ENCODE measurements around the gene TBX4. TPM values are rescaled to one million over a fixed set of nuclear protein-coding genes. Genes with fewer than 3 reads are reported as not detected.
A peak's percentile ranks its signal among the peaks of the same experiment; 100 is the strongest.

TBX4 gene
- total and polyA plus RNA-seq, 2 experiments from 2014 or later = 13.9 to 15.4 TPM

DNA sequence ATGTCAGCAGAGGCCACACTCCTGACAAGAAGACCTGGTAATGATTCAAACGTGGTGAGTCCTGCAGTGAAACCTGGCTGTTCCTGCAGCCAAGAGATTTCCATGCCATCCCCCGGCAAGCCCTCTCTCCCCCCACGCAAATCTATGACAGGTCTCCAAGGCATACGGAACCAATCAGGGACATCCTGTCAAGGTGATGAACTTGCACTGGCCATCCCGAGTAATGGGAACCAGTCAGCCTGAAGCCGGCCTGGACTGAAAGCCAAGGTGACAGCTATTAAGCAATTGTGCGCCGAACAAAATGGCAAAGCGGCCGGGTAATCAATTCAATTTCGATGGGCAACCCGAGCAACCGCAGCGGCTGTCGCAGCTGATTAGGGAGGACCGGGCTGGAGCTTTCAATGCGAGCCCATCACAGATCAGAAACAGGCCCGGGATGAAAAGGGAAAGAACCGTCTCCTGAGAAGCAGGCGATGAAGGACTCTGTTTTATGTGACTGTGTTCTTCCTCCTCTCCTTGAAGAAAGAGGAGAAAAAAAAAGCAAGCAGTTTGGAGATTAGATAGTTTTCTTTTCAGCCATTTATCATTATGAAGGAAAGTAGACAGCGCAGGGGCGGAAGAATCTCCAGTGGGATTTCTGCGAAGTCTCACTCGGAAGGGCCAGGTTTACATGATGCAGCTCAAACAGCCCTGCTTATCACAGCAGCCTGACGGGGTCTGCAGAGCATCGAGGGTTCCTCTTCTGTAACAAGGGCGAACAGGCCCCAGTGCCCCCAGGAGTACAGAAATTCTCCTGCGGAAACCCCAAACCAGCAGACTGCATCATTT lies 35.2 kb downstream of the TBX4 start:
- H3K36me3 ChIP-seq (replicated peaks; ENCODE audit: insufficient read depth, low read depth) = no peaks in the 10 kb centered on the region
- peak overlapping the region; percentile 70 for H3K4me2 ChIP-seq
- no peak for DNase-seq (ENCODE audit: low spot score)
- WGBS (ENCODE audit: low lambda C conversion rate, missing lambda C conversion rate) = 48% methylated on average over 28 of the region's 28 CpGs
- H2AFZ ChIP-seq = no peak overlapping the region
- H3K79me2 ChIP-seq = no peaks in the 10 kb centered on the region
- no peak overlapping the region for H3K4me3 ChIP-seq
- peaks cover 52% of the 10 kb centered on the region for H3K4me1 ChIP-seq (ENCODE audit: insufficient read depth)
- peak overlapping the region; percentile 85 for H3K27ac ChIP-seq
- H3K9me3 ChIP-seq (ENCODE audit: low read depth) = no peaks in the 10 kb centered on the region
- H3K9me2 ChIP-seq (replicated peaks; ENCODE audit: insufficient read depth) = no peaks in the 10 kb centered on the region
- TF ChIP-seq EZH2 (IDR thresholded peaks at IDR 0.05; ENCODE audit: borderline replicate concordance) (no peak), EZH2phosphoT487 (IDR thresholded peaks at IDR 0.05; ENCODE audit: low read depth, severe bottlenecking, unreplicated experiment) (no peak)
- TF ChIP-seq, protein P1, sequence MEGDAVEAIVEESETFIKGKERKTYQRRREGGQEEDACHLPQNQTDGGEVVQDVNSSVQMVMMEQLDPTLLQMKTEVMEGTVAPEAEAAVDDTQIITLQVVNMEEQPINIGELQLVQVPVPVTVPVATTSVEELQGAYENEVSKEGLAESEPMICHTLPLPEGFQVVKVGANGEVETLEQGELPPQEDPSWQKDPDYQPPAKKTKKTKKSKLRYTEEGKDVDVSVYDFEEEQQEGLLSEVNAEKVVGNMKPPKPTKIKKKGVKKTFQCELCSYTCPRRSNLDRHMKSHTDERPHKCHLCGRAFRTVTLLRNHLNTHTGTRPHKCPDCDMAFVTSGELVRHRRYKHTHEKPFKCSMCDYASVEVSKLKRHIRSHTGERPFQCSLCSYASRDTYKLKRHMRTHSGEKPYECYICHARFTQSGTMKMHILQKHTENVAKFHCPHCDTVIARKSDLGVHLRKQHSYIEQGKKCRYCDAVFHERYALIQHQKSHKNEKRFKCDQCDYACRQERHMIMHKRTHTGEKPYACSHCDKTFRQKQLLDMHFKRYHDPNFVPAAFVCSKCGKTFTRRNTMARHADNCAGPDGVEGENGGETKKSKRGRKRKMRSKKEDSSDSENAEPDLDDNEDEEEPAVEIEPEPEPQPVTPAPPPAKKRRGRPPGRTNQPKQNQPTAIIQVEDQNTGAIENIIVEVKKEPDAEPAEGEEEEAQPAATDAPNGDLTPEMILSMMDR (IDR thresholded peaks at IDR 0.05; ENCODE audit: poor library complexity) = no peak
- no peaks in the 10 kb centered on the region for H4K20me1 ChIP-seq (ENCODE audit: insufficient read depth, poor library complexity, severe bottlenecking)
- no peaks in the 10 kb centered on the region for H3K27me3 ChIP-seq

- Histone ChIP-seq H3K79me2 (no peaks in the 10 kb centered on the region), H4K20me1 (ENCODE audit: insufficient read depth, poor library complexity, severe bottlenecking) (no peaks in the 10 kb centered on the region), H3K27ac (peak overlapping the region; percentile 85), H3K9me2 (replicated peaks; ENCODE audit: insufficient read depth) (no peaks in the 10 kb centered on the region), H3K9me3 (ENCODE audit: low read depth) (no peaks in the 10 kb centered on the region), H3K4me3 (no peak overlapping the region), H3K4me2 (peak overlapping the region; percentile 70), H3K4me1 (ENCODE audit: insufficient read depth) (peaks cover 56% of the 10 kb centered on the region), H2AFZ (no peak overlapping the region), H3K36me3 (replicated peaks; ENCODE audit: insufficient read depth, low read depth) (no peaks in the 10 kb centered on the region), H3K27me3 (no peaks in the 10 kb centered on the region)
- DNase-seq (ENCODE audit: low spot score) = no peak
- TF ChIP-seq, protein P1 (IDR thresholded peaks at IDR 0.05; ENCODE audit: poor library complexity) = no peak
- no peak for TF ChIP-seq EZH2phosphoT487 (IDR thresholded peaks at IDR 0.05; ENCODE audit: low read depth, severe bottlenecking, unreplicated experiment)
- no peak for TF ChIP-seq EZH2 (IDR thresholded peaks at IDR 0.05; ENCODE audit: borderline replicate concordance)
- 81% methylated on average over 8 of the region's 9 CpGs for WGBS (ENCODE audit: low lambda C conversion rate, missing lambda C conversion rate)
These were observed 35.9 kb downstream of the TBX4 start for GRCh38 chr17:61487989-61488595.

DNA sequence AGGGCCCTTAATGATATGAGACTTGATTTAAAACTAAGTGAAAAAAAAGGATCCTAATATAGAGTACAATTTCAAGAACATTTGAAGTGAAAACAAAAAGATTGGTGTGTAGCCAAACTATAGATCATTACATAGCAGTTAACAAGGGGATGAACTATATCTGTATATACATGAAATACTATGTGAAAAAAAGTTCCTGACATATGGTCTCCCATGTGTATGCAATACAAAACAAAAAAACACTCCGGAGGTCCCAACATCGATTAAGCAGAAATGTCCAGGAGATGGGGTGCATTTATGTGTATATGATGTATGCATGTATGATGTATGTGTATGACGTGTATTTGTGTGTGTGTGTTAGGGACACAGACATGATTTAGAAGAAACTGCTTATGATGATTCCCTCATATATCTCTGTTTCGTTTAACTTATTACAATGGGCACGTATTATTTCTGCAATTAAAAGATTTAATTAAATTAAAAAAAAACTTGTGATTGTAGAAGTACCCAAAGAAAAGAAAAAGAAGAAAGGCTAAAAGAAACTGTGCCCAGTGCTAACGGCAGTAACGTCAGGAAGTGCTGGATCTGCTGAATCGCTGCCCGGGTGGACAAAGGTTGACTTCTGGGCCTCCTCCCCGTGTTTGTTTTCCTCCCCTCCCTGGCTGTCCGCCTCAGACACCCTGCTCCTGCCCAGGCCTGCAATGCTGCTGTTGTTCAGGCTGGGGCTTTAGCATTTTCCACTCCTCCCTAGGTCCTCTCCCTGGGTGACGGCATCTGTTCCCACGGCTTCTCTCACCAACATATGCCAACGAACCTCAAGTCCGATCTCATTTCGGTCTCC lies 36.9 kb downstream of the TBX4 start:
- TF ChIP-seq EZH2phosphoT487 (IDR thresholded peaks at IDR 0.05; ENCODE audit: low read depth, severe bottlenecking, unreplicated experiment) = no peak
- TF ChIP-seq, protein P1 (IDR thresholded peaks at IDR 0.05; ENCODE audit: poor library complexity) = no peak
- no peak for TF ChIP-seq EZH2 (IDR thresholded peaks at IDR 0.05; ENCODE audit: borderline replicate concordance)
- Histone ChIP-seq H4K20me1 (ENCODE audit: insufficient read depth, poor library complexity, severe bottlenecking) (no peaks in the 10 kb centered on the region), H3K4me3 (no peak overlapping the region), H3K36me3 (replicated peaks; ENCODE audit: insufficient read depth, low read depth) (no peaks in the 10 kb centered on the region), H3K79me2 (no peaks in the 10 kb centered on the region), H3K9me2 (replicated peaks; ENCODE audit: insufficient read depth) (no peaks in the 10 kb centered on the region), H3K9me3 (ENCODE audit: low read depth) (no peaks in the 10 kb centered on the region), H2AFZ (no peak overlapping the region), H3K27me3 (no peaks in the 10 kb centered on the region), H3K4me1 (ENCODE audit: insufficient read depth) (peaks cover 63% of the 10 kb centered on the region), H3K27ac (peak overlapping the region; percentile 90), H3K4me2 (no peak overlapping the region)
- WGBS (ENCODE audit: low lambda C conversion rate, missing lambda C conversion rate) = 60% methylated on average over 16 of the region's 16 CpGs
- DNase-seq (ENCODE audit: low spot score) = peak; percentile 77
